Nephron progenitor cell (in vitro differentiated cells): ENCODE data around the gene RSPRY1.

Experiments used
- DNase-seq: peaks from one replicate; pipeline ENCODE4 v3.0.0; 2021
- H3K27ac Mint-ChIP-seq: 2 replicates; pipeline ENCODE4 v1.8.0; 2021; ENCODE audit warnings: mild to moderate bottlenecking, moderate library complexity, mixed read lengths
- H3K27me3 Mint-ChIP-seq: 2 replicates; pipeline ENCODE4 v1.8.0; 2021; ENCODE audit warnings: mild to moderate bottlenecking, low read depth, mixed read lengths; ENCODE audit not compliant: poor library complexity
- H3K36me3 Mint-ChIP-seq: 2 replicates; pipeline ENCODE4 v1.8.0; 2021; ENCODE audit warnings: low read depth, mixed read lengths
- H3K4me1 Mint-ChIP-seq: 2 replicates; pipeline ENCODE4 v1.8.0; 2021; ENCODE audit warnings: mixed read lengths
- H3K4me3 Mint-ChIP-seq: 2 replicates; pipeline ENCODE4 v1.8.0; 2021; ENCODE audit warnings: mild to moderate bottlenecking, moderate library complexity, mixed read lengths
- H3K9me3 Mint-ChIP-seq: 2 replicates; pipeline ENCODE4 v1.8.0; 2021; ENCODE audit warnings: mild to moderate bottlenecking, moderate library complexity, mixed read lengths
- CTCF ChIP-seq: fragments of 200-600 bp; sonication (generic); IDR thresholded peaks from 2 replicates; pipeline ENCODE4 v1.5.0; 2021; ENCODE audit warnings: antibody characterized with exemption

RSPRY1 gene

DNA sequence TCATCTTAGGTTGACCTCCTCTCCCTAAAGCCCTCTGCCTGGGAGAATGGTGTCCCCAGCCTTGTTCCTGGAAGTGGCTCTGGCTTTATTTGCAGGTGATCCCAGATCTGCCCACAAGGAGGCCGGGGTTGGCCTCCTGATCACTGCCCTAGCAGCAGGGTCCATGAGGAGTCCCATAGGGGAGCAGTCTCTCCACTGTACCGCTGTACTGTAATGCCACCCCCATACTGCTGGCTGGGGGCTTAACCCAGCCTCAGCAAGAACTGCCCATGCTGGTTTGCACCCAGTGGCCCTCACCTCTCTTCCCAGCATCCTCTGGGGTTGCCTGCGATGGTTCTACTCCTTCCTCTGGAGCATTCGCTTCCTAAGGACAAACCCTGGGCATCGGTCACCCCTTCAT is 39.4 kb upstream of the RSPRY1 start:
- peak; percentile 5 for TF ChIP-seq CTCF
- Mint-ChIP-seq H3K36me3 (peaks cover 9% of the 10 kb centered on the region), H3K27ac (peak overlapping the region; percentile 74), H3K4me3 (no peak overlapping the region), H3K27me3 (peaks cover 7% of the 10 kb centered on the region), H3K9me3 (no peaks in the 10 kb centered on the region), H3K4me1 (peaks cover 53% of the 10 kb centered on the region)
- no peak for DNase-seq

GRCh38 chr16:57147381-57148221 is 38.5 kb upstream of the RSPRY1 start:
- no peak for TF ChIP-seq CTCF
- Mint-ChIP-seq H3K4me3 (peak overlapping the region; percentile 48), H3K27me3 (peaks cover 7% of the 10 kb centered on the region), H3K36me3 (peaks cover 15% of the 10 kb centered on the region), H3K4me1 (peaks cover 53% of the 10 kb centered on the region), H3K27ac (peak overlapping the region; percentile 22), H3K9me3 (no peaks in the 10 kb centered on the region)
- no peak for DNase-seq

DNA sequence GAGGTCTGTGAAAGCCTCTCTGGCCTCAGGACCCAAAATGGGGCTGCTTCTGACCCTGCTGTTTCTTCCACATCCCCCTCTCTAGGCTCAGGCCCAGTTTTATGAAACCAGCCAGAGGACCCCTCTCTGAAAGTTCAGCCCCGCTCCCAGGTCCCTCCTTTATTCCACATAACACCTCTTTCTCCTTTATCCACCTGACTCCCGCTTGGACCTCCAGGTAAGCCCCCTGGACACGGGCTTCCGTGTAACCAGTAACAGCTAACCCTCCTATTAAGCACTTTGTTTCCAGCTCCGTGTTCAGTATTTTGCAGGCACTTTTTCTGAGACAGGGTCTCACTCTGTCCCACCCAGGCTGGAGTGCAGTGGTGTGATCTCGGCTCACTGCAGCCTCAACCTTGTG is 37.6 kb upstream of the RSPRY1 start:
- no peak for DNase-seq
- H3K27me3 Mint-ChIP-seq, result peaks cover 7% of the 10 kb centered on the region
- no peak overlapping the region for H3K4me3 Mint-ChIP-seq
- H3K27ac Mint-ChIP-seq, result peak overlapping the region; percentile 88
- no peaks in the 10 kb centered on the region for H3K9me3 Mint-ChIP-seq
- peaks cover 55% of the 10 kb centered on the region for H3K4me1 Mint-ChIP-seq
- TF ChIP-seq CTCF, result no peak
- peaks cover 23% of the 10 kb centered on the region for H3K36me3 Mint-ChIP-seq

- H3K36me3 Mint-ChIP-seq, result peaks cover 32% of the 10 kb centered on the region
- peaks cover 61% of the 10 kb centered on the region for H3K4me1 Mint-ChIP-seq
- no peaks in the 10 kb centered on the region for H3K9me3 Mint-ChIP-seq
- no peak overlapping the region for H3K27ac Mint-ChIP-seq
- H3K4me3 Mint-ChIP-seq, result no peak overlapping the region
- H3K27me3 Mint-ChIP-seq, result peaks cover 7% of the 10 kb centered on the region
- no peak for TF ChIP-seq CTCF
- DNase-seq, result no peak
Observed at GRCh38 chr16:57149391-57149790, 36.7 kb upstream of the RSPRY1 start.

- H3K4me1 Mint-ChIP-seq, result peaks cover 51% of the 10 kb centered on the region
- peaks cover 47% of the 10 kb centered on the region for H3K36me3 Mint-ChIP-seq
- no peak for DNase-seq
- TF ChIP-seq CTCF, result no peak
- H3K27me3 Mint-ChIP-seq, result peaks cover 7% of the 10 kb centered on the region
- no peaks in the 10 kb centered on the region for H3K9me3 Mint-ChIP-seq
- H3K4me3 Mint-ChIP-seq, result no peak overlapping the region
- H3K27ac Mint-ChIP-seq, result peak overlapping the region; percentile 64
Observed at GRCh38 chr16:57150682-57151330, 35.3 kb upstream of the RSPRY1 start.
